T-helper 22 cell (primary cell): ENCODE data around the gene STAC.

ENCODE experiments used
- DNase-seq: peaks from one replicate; pipeline ENCODE4 v3.0.0-alpha.2; 2020; ENCODE audit warnings: low read depth

The STAC gene, protein sequence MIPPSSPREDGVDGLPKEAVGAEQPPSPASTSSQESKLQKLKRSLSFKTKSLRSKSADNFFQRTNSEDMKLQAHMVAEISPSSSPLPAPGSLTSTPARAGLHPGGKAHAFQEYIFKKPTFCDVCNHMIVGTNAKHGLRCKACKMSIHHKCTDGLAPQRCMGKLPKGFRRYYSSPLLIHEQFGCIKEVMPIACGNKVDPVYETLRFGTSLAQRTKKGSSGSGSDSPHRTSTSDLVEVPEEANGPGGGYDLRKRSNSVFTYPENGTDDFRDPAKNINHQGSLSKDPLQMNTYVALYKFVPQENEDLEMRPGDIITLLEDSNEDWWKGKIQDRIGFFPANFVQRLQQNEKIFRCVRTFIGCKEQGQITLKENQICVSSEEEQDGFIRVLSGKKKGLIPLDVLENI

DNA sequence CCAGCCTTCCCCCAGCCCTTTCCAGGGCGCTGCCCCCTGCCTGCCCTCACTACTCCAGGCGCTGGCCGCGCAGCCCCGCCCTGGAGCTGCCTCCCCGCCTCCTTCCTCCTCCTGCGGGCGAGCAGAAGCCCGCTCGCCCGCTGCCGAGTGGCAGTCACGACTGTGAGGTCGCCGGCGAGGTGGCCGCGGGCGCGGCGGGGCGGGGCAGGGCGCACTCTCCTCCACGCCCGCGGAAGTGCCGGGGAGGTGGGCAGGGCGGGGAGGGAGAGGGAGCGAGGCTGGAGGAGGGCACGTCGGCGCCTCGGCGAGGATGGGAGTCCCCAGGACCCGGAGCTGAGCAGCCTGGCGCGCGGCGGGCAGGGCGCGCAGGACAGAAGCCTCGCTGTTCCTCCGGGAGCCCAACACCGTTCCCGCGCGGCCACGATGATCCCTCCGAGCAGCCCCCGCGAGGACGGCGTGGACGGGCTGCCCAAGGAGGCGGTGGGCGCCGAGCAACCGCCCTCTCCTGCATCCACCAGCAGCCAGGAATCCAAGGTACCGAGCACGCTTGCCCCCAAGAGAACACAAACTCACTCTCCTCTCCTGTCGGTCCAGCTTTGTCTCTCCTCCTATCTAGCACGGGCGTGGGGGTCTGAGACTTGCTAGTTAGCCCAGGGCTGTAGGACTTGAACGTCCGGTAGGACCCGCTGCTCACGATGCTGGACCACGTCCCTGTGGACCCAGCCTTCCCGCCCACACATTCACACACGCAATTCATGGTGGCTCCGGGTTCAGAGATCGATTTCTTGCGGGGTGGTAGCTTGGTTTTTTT, at the start of gene STAC:
STAC (plus strand) TSS at position 284 of the 811 bp plus-strand sequence; CDS start at position 424, 140 bp downstream.
- DNase-seq: no peak

DNA sequence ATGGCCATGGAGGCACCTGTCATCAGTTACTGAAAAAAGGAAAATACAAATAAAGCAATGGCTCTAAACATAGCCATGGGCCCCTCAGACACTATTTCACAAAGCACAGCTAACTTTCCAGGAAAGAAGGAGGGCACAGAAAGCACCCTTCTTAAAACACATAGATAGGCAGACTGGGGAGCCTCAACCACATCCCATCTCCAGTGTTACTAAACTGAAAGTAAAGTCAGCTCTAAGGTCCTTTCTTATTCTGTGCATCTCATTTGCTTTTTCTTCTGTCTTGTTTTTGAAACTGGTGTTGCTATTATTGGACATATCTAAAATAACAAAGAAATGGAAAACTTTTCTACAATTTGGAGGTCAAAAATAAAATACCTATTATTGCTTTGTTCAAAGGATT, 48.2 kb upstream of the STAC start:
- no peak for DNase-seq

DNA sequence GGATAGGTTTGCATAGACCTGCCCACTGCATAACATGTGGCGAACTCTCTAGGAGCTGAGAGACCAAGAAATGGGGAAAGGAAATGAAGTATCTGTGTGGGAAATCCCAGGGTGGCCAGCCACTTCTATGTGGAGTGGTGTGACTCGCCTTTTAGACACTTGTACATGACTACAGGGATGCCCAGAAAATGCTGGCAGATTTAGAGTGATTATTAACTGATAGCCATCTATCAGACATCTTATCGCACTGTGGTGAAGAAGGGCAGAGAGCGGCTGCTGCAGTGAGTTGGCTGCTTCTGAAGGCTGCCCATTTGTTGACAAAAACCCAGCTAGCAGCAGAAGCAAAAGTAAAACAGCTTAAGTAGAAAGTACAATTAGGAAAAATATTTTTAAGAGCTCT, 18.1 kb upstream of the STAC start:
- no peak for DNase-seq

DNA sequence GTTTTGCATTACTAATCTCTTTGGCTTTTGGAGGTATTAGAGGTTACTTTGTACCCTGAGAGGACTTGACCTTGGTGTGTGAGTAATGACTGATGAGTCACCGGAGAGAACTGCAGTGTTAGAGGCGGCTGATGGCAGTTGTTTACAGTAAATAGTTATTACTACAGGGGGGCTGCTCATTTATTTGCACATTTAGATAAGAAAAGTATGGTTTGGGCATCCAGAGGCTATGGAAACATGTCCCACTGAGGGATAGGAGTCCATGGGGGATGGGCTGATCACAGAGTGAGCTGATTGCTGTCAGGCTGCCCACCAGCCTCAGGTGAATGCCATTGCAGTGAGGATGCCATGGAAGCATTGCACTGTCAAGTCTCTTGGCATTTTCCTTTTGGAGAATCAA, 17.3 kb upstream of the STAC start:
- DNase-seq: no peak

DNA sequence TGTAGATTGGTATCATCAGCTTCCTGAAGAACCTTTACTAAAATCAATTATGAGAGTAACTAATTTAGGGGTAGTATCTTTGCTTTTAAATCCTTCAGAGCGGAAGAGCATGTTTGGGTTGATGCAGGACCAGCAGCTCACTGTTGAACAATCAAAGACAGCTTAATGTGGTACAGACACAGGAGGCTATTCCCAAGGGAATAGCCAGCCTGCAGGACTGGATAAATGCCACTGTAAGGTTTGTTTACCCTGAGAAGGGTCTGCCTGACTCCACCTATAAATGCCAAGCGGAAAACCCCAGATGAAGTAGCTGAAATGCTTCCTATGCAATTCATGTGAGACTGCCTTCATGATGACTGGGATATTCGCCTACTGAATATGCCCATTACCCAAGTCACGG, 16.0 kb upstream of the STAC start:
- DNase-seq: no peak

DNA sequence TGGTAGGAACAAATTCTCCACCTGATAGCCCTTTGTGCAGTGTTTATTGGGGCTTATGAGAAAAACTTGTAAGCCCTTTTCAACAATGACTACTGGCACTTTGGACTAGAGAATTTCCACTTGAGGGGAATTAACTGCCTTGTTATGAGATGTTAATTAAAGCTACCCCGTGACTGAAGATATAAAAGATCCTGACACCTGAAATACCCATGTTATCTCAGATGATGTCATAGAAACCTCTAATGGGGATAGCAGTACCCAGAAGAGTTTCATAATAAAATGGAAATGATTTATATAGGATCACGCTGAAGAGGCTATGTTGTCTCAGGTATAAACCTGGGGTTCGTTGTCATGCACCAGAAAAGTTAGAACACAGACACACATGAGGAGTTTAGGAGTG, 14.5 kb upstream of the STAC start:
- no peak for DNase-seq

DNA sequence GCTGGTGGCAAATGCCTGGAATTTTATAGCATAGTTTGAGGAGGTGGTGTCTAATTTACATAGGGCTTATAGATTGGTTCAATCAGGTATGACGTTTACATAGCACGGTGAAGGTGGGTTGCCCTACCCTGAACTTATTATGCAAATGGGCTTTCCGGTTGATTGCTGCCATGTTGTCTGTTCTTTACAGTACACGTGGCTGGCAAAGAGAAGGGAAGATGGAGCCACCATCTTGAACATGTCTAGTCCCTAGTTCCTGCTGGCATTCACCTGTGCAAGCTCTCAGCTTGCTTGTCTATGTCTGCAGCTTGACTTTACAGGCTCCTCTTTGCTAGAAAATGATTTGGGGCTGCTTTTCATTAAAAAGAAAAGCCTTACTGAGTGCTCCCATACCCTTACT, 14.0 kb upstream of the STAC start:
- DNase-seq: no peak

DNA sequence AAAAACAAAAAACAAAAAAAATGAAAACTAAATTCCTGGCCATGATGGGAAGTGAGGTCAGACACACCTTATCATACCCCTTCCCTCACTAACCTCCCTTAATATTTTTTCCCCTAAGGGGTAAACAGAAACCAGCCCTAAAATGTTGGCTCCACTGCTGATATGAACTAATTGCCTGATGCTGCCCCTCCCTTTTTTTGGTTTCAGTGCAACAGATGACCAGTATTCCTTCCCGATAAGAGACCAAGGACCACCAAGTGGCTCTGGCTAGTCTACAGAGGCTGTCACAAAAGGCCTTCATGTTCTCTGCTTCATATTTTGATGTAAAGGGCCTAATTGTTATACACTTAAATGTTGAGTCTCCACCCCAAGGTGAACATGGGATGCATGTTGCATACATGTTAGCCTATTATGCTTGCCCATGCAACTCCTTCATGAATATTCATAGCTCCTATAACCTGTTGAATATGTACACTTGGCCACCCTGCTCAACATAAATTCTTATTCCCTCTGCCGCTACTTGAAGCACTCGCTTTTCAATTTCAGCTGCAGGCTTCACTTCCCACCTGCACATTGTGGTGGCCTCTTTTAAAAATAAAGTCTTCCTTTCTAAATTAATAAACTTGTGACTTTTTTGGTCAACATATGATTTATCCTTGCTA, 12.3 kb upstream of the STAC start:
- DNase-seq: no peak

DNA sequence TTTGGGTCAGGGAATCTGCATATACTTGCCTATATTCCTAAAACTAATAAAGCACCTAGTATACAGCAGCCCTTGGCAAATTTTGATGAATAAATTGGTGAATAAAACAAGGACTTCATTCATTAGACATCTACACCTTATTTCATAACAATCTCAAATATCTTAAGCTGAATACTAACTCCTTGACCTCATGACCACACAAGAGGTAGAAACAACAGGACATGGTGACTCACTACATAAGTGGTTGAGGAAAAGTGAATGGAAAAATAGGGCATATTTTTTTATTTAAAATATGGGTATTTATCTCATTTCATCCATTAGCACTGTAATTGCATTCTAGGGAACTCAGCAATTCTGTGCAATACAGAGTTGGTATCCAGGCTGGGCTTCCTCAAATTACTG, 7.8 kb upstream of the STAC start:
- DNase-seq: no peak

DNA sequence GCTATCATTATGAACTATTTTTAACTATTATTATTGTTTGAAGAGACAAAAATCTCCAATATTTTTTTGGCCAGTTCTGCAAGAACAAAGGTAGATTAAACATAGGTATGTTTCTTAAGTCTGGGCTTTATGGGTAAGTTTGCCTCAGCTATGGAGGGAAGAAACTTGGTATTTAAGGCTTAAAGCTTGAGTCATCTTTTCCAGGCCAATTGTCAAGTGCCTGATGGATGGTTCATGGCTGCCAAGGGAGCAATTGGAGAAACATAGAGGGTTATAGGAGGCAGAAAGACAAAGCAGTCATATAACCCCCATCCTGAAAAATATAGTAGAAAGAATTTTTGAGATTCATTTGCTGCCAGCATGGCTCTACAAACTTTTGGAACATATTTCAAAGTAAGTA, 7.2 kb upstream of the STAC start:
- no peak for DNase-seq

DNA sequence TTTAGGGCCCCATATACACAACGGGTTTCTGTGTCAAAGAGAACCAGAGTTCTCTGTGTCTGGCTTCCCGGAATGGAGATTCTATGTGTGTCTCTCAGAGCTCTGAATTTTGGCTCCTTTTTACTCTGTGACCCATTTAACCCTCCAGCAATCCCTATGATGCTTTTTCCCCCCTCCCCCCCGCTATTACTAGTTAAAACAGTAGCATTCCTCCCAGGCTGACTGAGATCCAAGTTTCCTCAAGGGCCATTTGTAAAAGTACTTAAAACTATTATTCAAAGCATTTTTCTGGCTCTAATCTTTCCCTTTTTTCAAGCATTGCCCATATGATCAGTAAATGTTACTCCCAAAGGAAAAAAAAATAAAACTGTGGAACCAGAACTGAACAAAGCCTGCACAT, 6.6 kb upstream of the STAC start:
- no peak for DNase-seq

DNA sequence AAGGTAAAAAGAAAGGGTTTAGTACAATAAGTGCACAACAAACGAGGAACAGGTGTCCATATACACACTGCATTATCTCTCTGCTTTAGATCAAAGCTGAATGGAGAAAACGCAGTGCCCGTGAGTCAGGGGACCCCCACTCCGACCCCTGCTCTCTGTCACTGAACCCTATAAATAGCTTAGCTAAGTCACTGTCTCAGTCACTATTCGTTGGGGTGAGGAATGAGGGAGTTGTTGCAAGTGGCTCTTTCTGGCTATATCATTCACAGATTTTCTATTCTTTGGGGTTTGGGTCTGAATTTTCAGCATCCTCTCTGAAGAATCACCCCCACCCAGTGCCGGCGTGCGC, 458 bp upstream of the STAC start:
- no peak for DNase-seq

DNA sequence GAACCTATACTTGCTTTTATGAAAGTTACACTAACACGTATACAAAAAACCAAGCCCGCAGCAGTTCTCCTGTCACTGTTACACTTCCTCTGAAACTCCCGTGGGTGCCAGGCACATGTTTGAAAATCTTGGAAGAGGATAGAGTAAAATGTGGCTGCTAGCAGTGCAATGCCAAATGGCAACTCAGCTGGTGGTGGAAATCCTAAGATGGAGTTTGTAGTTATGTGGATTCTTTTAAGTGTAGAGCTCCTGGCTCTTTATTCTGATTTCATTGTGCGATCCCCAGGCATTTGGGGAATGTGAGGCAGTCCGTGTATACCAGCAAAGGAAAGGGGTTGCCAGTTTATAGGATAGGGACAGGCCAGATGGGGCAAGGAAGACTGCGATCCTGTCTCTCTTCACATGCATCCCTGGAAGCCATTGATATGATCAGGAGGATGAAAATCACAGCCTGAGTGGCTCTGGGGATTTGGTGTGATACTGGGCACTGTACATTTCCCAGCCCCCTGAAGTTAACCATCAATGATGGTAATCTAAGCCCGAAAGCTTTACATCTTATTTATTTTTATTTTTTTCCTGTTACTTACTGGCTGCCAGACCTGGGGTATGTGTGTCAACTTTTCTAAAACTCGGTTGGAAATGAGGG, 1.1 kb downstream of the STAC start:
- DNase-seq: no peak

DNA sequence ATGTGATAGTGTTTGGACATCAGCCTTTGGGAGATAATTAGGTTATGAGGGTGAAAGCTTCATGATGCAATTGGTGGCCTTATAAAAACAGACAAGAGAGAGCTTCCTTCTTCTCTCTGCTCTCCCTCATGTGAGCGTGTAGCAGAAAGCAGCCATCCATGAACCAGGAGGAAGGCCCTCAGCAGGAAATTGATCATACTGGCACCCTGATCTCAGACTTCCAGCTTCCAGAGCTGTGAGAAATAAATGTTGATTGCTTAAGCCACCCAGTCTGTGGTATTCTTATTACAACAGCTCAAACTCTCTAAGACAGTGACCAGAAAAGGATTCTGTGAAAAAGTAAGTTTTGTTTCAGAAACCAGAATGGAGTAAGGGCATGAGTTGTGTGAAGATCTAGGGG, 13.3 kb downstream of the STAC start:
- no peak for DNase-seq

DNA sequence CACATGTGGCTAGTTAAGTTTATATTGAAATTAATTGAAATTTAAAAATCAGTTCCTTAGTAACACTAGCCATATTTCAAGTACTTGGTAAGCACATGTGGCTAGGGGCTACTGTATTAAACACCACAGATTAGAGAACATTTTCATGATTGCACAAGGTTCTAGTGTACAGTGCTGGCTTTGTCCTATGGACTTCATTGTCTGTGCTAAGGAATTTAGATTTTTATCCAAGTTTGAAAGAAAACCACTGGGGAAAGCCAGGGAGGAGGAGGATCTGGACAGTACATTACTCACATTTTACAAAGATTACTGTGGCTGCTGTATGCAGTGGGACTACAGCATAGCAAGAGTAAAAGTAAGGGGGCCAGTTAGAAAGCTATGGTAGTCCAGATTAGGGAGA, 13.9 kb downstream of the STAC start:
- no peak for DNase-seq

DNA sequence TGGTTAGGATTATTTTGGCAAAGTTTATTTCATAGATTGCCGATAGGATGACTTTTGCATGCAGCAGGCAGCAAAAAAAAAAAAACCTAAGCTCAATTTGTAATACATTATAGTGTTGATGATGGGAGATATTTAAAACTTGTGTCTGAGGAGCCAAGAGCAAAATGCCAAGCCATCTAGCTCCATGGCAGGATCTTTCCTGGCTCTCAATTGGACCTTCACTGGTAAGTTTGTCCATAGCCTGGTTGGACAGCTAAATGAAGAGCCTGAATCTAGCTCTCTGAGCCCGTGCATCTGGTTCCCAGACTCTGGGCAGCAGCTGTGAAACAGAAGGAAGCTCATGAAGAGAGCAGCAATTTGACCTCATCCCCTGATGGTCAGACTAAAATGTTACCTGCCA, 17.5 kb downstream of the STAC start:
- DNase-seq: no peak

DNA sequence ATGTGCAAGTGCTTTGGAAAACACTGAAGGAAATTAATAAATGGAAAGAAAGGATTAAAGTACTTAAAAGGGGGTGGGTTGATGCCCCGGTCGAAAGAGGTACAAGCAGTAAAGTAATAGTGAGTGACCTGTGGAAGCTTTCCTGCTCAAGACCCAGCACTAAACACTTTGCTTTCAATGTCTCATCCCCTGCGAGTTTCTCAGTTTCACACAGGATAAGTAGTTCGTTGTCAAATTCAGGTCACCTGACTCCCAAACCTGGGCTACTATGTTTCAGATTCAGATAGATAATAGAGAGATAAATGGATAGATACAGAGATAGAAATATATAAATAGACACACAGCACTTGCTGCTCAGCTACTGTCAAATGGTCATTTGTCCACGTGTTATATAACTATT, 19.6 kb downstream of the STAC start:
- no peak for DNase-seq

DNA sequence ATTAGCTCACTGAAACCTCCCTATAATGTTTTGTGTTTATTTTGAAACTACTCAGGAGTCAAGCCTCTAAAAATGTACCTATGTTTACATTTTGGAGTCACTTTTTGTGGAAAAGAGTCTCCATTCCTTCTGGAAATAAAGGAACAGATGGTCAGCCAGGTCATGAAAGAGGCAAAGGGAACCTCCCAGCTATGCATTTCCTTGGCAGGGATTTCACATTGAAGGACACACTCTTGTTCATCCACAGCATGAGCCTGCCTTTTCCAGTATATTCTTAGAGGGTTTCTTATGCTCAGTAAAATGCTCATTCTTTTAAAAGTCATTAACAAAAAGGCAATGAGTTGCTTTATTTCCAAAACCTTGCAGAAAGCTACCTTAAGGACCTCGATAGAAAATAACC, 20.8 kb downstream of the STAC start:
- DNase-seq: no peak

DNA sequence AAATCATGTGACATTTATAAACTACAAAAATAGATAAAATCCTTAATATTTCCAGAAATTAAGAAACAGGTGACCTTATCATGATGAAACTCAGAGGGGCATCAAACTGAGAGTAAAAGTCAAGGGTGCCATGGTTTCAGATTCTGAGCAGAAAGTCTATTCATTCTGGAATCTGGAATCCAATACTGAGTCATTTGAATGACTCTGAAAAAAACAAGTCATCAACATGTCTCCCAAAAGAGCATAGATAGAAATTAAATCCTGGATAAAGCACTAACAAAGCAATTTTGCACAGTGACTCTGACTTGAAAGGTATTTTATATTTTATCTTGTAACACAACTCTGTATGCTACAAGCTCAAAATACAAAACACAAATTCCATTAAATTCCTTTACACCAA, 23.4 kb downstream of the STAC start:
- DNase-seq: no peak

DNA sequence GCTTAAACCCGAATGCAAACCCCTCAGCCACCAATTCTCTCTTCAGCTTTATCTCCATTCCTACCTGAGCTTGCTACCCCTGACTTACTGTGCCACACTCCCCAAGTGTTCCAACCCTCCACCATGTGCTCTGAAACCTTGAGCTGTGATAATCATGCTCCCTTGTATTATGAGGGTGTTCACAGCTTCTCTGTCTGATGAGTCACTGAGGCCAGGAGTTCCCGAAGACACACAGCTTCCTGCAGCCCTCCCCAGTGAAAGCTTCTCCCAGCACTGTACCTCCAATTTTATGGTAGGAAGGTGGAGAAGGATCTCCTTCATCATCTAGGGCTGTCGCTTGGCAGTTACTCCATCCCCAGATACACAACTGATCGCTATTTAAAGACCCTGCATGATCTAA, 24.9 kb downstream of the STAC start:
- no peak for DNase-seq

DNA sequence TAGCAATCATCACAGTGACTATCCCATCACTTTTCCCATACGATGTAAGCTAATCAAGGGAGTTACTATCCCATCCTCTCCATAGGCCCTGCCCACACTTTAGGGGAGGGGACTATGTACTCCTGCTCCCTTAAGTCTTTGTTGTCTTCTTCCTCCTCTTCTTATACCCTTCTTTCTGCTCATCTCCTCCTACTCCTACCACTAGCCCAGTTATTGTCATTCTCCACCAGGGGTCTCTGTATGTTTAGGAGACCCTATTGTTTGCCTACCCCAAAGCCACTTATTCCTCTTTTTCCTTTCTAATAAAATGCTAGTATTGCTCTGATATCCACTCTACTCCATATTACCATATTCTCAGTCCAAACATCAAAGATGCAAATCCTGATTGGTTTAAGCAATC, 27.8 kb downstream of the STAC start:
- no peak for DNase-seq

DNA sequence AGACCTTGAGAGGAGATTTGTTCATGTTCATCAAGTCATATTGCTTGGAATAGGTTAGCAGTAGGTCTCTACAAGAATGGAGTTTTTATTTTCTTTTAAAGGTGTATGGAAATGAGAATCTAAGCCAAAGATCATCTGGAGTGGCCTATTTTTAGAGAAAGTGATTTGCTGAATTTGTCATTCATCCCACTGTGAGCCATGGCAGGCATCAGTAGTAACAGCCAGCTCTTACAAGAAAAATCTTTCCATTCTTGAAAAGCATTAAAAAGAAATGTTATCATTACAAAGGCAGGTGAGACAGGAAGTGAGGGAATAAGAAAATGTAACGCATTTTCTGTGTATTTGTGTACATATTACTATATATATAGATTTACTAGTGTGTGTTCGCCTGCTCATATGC, 29.6 kb downstream of the STAC start:
- DNase-seq: no peak

DNA sequence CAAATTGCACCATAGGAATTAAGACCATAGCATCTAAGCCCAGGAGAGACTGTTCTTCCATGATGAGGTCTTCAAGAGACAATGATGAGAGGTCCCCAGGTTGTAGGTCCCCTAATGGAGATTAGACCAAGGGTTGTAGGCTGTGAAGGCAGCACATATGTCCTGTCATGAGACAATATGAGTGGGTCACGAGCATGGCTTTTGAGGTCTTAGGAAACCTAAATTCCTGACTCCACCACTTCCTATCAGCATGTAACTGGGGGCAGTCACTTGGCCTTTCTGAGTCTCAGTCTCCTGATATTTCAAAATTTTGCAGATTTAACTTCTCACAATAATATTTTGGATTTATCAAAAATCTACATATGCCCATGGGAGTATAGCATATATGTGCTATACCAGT, 31.3 kb downstream of the STAC start:
- no peak for DNase-seq
